Measurements from ENCODE around the gene SLC16A3. TPM values are rescaled to one million over a fixed set of nuclear protein-coding genes. Genes with fewer than 3 reads are reported as not detected.

The SLC16A3 gene
- total and polyA plus RNA-seq, 9 of the 15 experiments (the other 6 are each of a cell fraction or from before 2014, with no cell fraction given) = 0.11 to 5.4 (median 1.2) TPM; not detected in 2

DNA sequence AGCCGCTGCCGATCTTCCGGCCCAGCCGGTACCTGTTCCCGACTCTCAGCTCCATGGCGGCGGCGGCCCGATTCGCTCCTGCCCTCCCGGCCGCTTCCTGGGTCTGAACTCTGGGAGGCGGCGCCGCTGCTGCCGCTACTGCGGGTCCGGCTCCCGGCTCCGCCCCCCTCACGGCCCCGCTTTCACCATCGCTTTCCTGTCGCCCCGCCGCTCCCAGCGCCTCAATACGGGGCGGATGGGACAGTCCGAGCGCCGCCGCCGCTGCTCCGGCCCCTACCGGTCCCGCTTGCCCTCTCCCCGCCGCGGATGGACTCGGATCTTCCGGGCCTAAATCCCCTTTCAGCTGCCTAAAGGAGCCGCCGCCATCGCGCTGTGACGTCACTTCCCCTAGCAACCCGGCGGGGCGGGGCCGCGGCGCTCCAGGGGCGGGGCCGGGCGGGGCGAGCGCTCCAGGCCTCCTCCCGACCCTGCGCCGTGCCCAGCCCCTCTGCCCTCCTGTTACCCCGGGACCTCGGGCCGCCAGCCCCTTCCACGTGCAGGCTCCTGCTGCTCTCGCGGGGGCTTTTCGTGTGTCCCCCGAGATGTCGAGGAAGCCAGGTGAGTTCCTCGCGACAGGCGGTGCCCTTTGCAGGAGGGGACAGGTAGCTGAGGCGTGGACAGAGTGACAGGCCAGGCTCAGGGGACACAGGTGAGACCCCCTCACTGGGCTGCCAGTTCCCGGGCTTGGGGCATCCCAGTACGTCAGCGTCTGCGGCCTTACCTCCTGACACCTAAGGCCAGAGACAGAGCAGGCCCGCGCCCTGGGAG, 44.7 kb downstream of the SLC16A3 start, which contains the start of gene CSNK1D (continued):
- TF ChIP-seq TOE1 (IDR thresholded peaks at IDR 0.05; ENCODE audit: borderline replicate concordance) = peak; percentile 79; the same call in 1 of the 2 replicates
- TF ChIP-seq TOE1 (CRISPR knock-in tag; IDR thresholded peaks at IDR 0.05; ENCODE audit: borderline replicate concordance, low read depth) = no peak
- TF ChIP-seq PHF8 (IDR thresholded peaks at IDR 0.05; ENCODE audit: borderline replicate concordance, low read length) = peak; percentile 63; the same call in 1 of the 2 replicates
- TF ChIP-seq THRAP3 (IDR thresholded peaks at IDR 0.05; ENCODE audit: borderline replicate concordance) = no peak
- TF ChIP-seq BRD9 (IDR thresholded peaks at IDR 0.05; ENCODE audit: low read depth, partially characterized antibody) = peak; percentile 100
- TF ChIP-seq SPI1 (IDR thresholded peaks at IDR 0.05; ENCODE audit: borderline replicate concordance, low read depth, low read length) = peak; percentile 84
- no peak for TF ChIP-seq RHOXF2B (CRISPR knock-in tag; conservative IDR thresholded peaks at IDR 0.05)
- no peak for TF ChIP-seq RBM15 (IDR thresholded peaks at IDR 0.05; ENCODE audit: insufficient read depth, low read length)
- TF ChIP-seq KLF13 (tag; IDR thresholded peaks at IDR 0.05; ENCODE audit: borderline replicate concordance, low read depth) = peak; percentile 95
- peak; percentile 72; the same call in 1 of the 2 replicates for TF ChIP-seq MTA3 (IDR thresholded peaks at IDR 0.05; ENCODE audit: borderline replicate concordance)
- TF ChIP-seq ETV6 (IDR thresholded peaks at IDR 0.05; ENCODE audit: borderline replicate concordance in 1 of 2, low read depth in 2 of 2, low read length in 1 of 2) = no peak
- no peak for TF ChIP-seq ETV6 (CRISPR knock-in tag; IDR thresholded peaks at IDR 0.05; ENCODE audit: borderline replicate concordance)
- TF ChIP-seq SMC3 (conservative IDR thresholded peaks at IDR 0.05; ENCODE audit: insufficient read depth, low read depth, low read length) = no peak
- peak; percentile 74 for TF ChIP-seq JUND (IDR thresholded peaks at IDR 0.05; ENCODE audit: borderline replicate concordance, low read depth, low read length)
- TF ChIP-seq JUND (tag; IDR thresholded peaks at IDR 0.05; ENCODE audit: borderline replicate concordance, low read depth, low read length) = peak; percentile 36; the same call in 1 of the 3 replicates
- TF ChIP-seq PHF20 (IDR thresholded peaks at IDR 0.05; ENCODE audit: partially characterized antibody) = peak; percentile 78
- peak; percentile 37; the same call in 1 of the 2 replicates for TF ChIP-seq KHSRP (IDR thresholded peaks at IDR 0.05)
- peak; percentile 92 for TF ChIP-seq CXXC5 (CRISPR knock-in tag; IDR thresholded peaks at IDR 0.05)
- peak; percentile 67 to 92 (median 91) for TF ChIP-seq YY1 (IDR thresholded peaks at IDR 0.05; ENCODE audit: borderline replicate concordance in 1 of 3, control insufficient read depth in 1 of 3, extremely low read depth in 1 of 3, insufficient read depth in 3 of 3, insufficient read length in 1 of 3, insufficient replicate concordance in 2 of 3, low read depth in 1 of 3, low read length in 2 of 3)
- peak; percentile 58 for TF ChIP-seq HNRNPK (IDR thresholded peaks at IDR 0.05; ENCODE audit: low read depth, low read length, poor library complexity, severe bottlenecking)
- TF ChIP-seq, protein P1, sequence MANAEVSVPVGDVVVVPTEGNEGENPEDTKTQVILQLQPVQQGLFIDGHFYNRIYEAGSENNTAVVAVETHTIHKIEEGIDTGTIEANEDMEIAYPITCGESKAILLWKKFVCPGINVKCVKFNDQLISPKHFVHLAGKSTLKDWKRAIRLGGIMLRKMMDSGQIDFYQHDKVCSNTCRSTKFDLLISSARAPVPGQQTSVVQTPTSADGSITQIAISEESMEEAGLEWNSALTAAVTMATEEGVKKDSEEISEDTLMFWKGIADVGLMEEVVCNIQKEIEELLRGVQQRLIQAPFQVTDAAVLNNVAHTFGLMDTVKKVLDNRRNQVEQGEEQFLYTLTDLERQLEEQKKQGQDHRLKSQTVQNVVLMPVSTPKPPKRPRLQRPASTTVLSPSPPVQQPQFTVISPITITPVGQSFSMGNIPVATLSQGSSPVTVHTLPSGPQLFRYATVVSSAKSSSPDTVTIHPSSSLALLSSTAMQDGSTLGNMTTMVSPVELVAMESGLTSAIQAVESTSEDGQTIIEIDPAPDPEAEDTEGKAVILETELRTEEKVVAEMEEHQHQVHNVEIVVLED (CRISPR knock-in tag; IDR thresholded peaks at IDR 0.05) = peak; percentile 58
- TF ChIP-seq TBL1XR1 (IDR thresholded peaks at IDR 0.05; ENCODE audit: low read length in 2 of 2) = 0 out of 4 replicates have a peak, but pooled peaks of 1 of the 2 experiments have one; percentile 65
- TF ChIP-seq PHB (CRISPR knock-in tag; IDR thresholded peaks at IDR 0.05) = peak; percentile 52; the same call in 1 of the 2 replicates
- TF ChIP-seq KDM4B (IDR thresholded peaks at IDR 0.05; ENCODE audit: borderline replicate concordance in 2 of 2, low read depth in 1 of 2) = no peak
- TF ChIP-seq RBFOX2 (IDR thresholded peaks at IDR 0.05; ENCODE audit: low read depth, low read length) = peak; percentile 93
- TF ChIP-seq FOSL1 (tag; conservative IDR thresholded peaks at IDR 0.05) = peak; percentile 68
- 0 out of 2 replicates have a peak, but pooled peaks have one; percentile 36 for TF ChIP-seq ELF4 (CRISPR knock-in tag; IDR thresholded peaks at IDR 0.05)
